IMR-90 (cell line): ENCODE data around the gene ZSWIM5. TPM values are rescaled to one million over a fixed set of nuclear protein-coding genes. Genes with fewer than 3 reads are reported as not detected.

ENCODE experiments used
- ATAC-seq: fragments of 200-7000 bp; cut with Tn5 transposase; 2 replicates; pipeline ENCODE4 v1.9.1; 2020; ENCODE audit warnings: low read depth, mild to moderate bottlenecking, moderate library complexity
- BruUV-seq: library from RNA; stranded (reverse); fragments of 400-500 nt; replicated peaks from 2 replicates; lab custom pipeline; 2021; lab: Mats Ljungman, UMichigan
- CTCF ChIA-PET: fragments of 300-600 bp; formaldehyde crosslinking; extraction: SDS; loops from one replicate; lab custom pipeline; 2021; ENCODE audit warnings: antibody characterized with exemption; lab: Yijun Ruan, JAX
- POLR2A ChIA-PET: fragments of 300-600 bp; sonication (Branson Sonifier 250); formaldehyde crosslinking; loops from one replicate; lab custom pipeline; 2022; ENCODE audit warnings: antibody characterized with exemption; ENCODE audit not compliant: unreplicated experiment; lab: Charles Lee
- DNase-seq: peaks from one replicate; pipeline ENCODE4 v3.0.0; 2013
- H2AFZ ChIP-seq: replicated peaks from 2 replicates; pipeline ENCODE3; 2013; ENCODE audit warnings: low read length, mild to moderate bottlenecking; ENCODE audit not compliant: poor library complexity
- H2AK5ac ChIP-seq: 2 replicates; pipeline ENCODE4 v1.6.1; 2013; ENCODE audit warnings: low read depth, low read length, inconsistent platforms
- H2AK9ac ChIP-seq: replicated peaks from 2 replicates; pipeline ENCODE3; 2013; ENCODE audit warnings: mild to moderate bottlenecking, low read depth, low read length, moderate library complexity; ENCODE audit not compliant: poor library complexity
- H2BK120ac ChIP-seq: 2 replicates; pipeline ENCODE4 v1.6.1; 2013; ENCODE audit warnings: low read depth, low read length, inconsistent platforms
- H2BK15ac ChIP-seq: 3 replicates; pipeline ENCODE4 v1.6.1; 2013; ENCODE audit warnings: low read depth, low read length, inconsistent platforms
- H2BK20ac ChIP-seq: 2 replicates; pipeline ENCODE4 v1.6.1; 2013; ENCODE audit warnings: low read depth, mild to moderate bottlenecking, inconsistent platforms, low read length, moderate library complexity
- H2BK5ac ChIP-seq: 2 replicates; pipeline ENCODE4 v1.6.1; 2013; ENCODE audit warnings: mild to moderate bottlenecking, low read depth, low read length, inconsistent platforms; ENCODE audit not compliant: poor library complexity, severe bottlenecking
- H3K14ac ChIP-seq: replicated peaks from 2 replicates; pipeline ENCODE4 v1.6.1; 2013; ENCODE audit warnings: low read depth, low read length, inconsistent platforms
- H3K18ac ChIP-seq: 2 replicates; pipeline ENCODE4 v1.6.1; 2013; ENCODE audit warnings: low read depth, low read length, control low read depth
- H3K23ac ChIP-seq: 2 replicates; pipeline ENCODE4 v1.6.1; 2013; ENCODE audit warnings: low read depth, low read length, inconsistent platforms
- H3K27ac ChIP-seq: 2 replicates; pipeline ENCODE4 v1.5.1; 2013; ENCODE audit warnings: mild to moderate bottlenecking, control low read depth, low read length; ENCODE audit not compliant: insufficient read depth
- H3K27me3 ChIP-seq: 2 replicates; pipeline ENCODE4 v1.6.1; 2013; ENCODE audit warnings: low read length; ENCODE audit not compliant: control insufficient read depth, insufficient read depth
- H3K36me3 ChIP-seq: 2 replicates; pipeline ENCODE4 v1.6.1; 2013; ENCODE audit warnings: low read length, mixed read lengths; ENCODE audit not compliant: control insufficient read depth, insufficient read depth
- H3K4ac ChIP-seq: 2 replicates; pipeline ENCODE4 v1.6.1; 2013; ENCODE audit warnings: low read depth, low read length, inconsistent platforms
- H3K4me1 ChIP-seq: 2 replicates; pipeline ENCODE4 v1.6.1; 2013; ENCODE audit warnings: low read length, mixed read lengths; ENCODE audit not compliant: control insufficient read depth, insufficient read depth
- H3K4me2 ChIP-seq: 2 replicates; pipeline ENCODE4 v1.6.1; 2013; ENCODE audit warnings: low read depth, mild to moderate bottlenecking, control low read depth, low read length, moderate library complexity
- H3K4me3 ChIP-seq: 2 replicates; pipeline ENCODE4 v1.5.1; 2013; ENCODE audit warnings: low read depth, mild to moderate bottlenecking, control low read depth, low read length, moderate library complexity; ENCODE audit not compliant: insufficient read depth
- H3K56ac ChIP-seq: 2 replicates; pipeline ENCODE4 v1.6.1; 2013; ENCODE audit warnings: low read length, inconsistent platforms; ENCODE audit not compliant: insufficient read depth; ENCODE audit errors: extremely low read depth
- H3K79me1 ChIP-seq, 2 experiments: 2 replicates each; pipeline ENCODE4 v1.6.1; 2013; ENCODE audit warnings: low read length in 2 of 2, inconsistent platforms in 1 of 2, low read depth in 1 of 2
- H3K9ac ChIP-seq: 2 replicates; pipeline ENCODE4 v1.6.1; 2013; ENCODE audit warnings: low read depth, low read length, control low read depth
- H3K9me1 ChIP-seq: 2 replicates; pipeline ENCODE4 v1.6.1; 2013; ENCODE audit warnings: low read length, inconsistent platforms; ENCODE audit not compliant: insufficient read depth
- H3K9me3 ChIP-seq: 2 replicates; pipeline ENCODE4 v1.6.1; 2013; ENCODE audit warnings: low read length; ENCODE audit not compliant: control insufficient read depth, insufficient read depth
- H4K20me1 ChIP-seq: 2 replicates; pipeline ENCODE4 v1.6.1; 2013; ENCODE audit warnings: low read length, inconsistent platforms; ENCODE audit not compliant: insufficient read depth
- H4K5ac ChIP-seq: 2 replicates; pipeline ENCODE4 v1.6.1; 2013; ENCODE audit warnings: mild to moderate bottlenecking, low read depth, low read length, control low read depth
- H4K8ac ChIP-seq, 2 experiments: 2 replicates each; pipeline ENCODE4 v1.6.1; 2013; ENCODE audit warnings: low read depth in 2 of 2, low read length in 2 of 2, control low read depth in 1 of 2, inconsistent platforms in 1 of 2
- H4K91ac ChIP-seq: 2 replicates; pipeline ENCODE4 v1.6.1; 2013; ENCODE audit warnings: low read depth, low read length, inconsistent platforms; ENCODE audit not compliant: insufficient read depth
- CEBPB ChIP-seq: IDR thresholded peaks from 2 replicates; pipeline ENCODE4 v1.6.1; 2012; ENCODE audit warnings: low read depth, low read length, improper control_type of control experiment
- ELK1 ChIP-seq: fragments of 150-350 bp; IDR thresholded peaks from 2 replicates; pipeline ENCODE4 v1.6.1; 2016; ENCODE audit warnings: low read depth, mild to moderate bottlenecking, low read length, moderate library complexity, borderline replicate concordance
- NFE2L2 ChIP-seq: fragments of 150-350 bp; IDR thresholded peaks from 2 replicates; pipeline ENCODE4 v1.6.1; 2016; ENCODE audit warnings: low read depth, mild to moderate bottlenecking, low read length
- POLR2A ChIP-seq: IDR thresholded peaks from 2 replicates; pipeline ENCODE4 v1.6.1; 2012; ENCODE audit warnings: mild to moderate bottlenecking, low read depth, low read length
- RCOR1 ChIP-seq: IDR thresholded peaks from 2 replicates; pipeline ENCODE4 v1.6.1; 2012; ENCODE audit warnings: mild to moderate bottlenecking, low read length, improper control_type of control experiment; ENCODE audit not compliant: insufficient replicate concordance
- RFX5 ChIP-seq: IDR thresholded peaks from 2 replicates; pipeline ENCODE4 v1.8.0; 2012; ENCODE audit warnings: low read depth, mild to moderate bottlenecking, low read length, moderate library complexity
- SMC3 ChIP-seq: fragments of 150-350 bp; IDR thresholded peaks from 2 replicates; pipeline ENCODE4 v1.6.1; 2016; ENCODE audit warnings: low read depth, mild to moderate bottlenecking, antibody characterized with exemption, low read length, moderate library complexity
- USF2 ChIP-seq: fragments of 150-350 bp; IDR thresholded peaks from 2 replicates; pipeline ENCODE4 v1.6.1; 2017; ENCODE audit warnings: mild to moderate bottlenecking, antibody characterized with exemption, low read length, low read depth
- WGBS, 2 experiments: methylation state at CpG; one replicate each; pipeline versions ENCODE4 v1.1.5 to v1.1.7; 2013; ENCODE audit warnings: missing lambda C conversion rate in 2 of 2; ENCODE audit not compliant: insufficient read length in 1 of 2; ENCODE audit errors: extremely low coverage in 2 of 2; 5-methylcytosine and 5-hydroxymethylcytosine counted together
- dilution Hi-C: fragments of 300-500 bp; cut with HindIII; formaldehyde crosslinking; loops from one replicate; pipeline ENCODE4 v1.14.3; 2018; ENCODE audit warnings: low sequenced_read_pairs; ENCODE audit not compliant: unreplicated experiment
- in situ Hi-C: fragments of 300-500 bp; cut with MboI; formaldehyde crosslinking; loops from 3 replicates; pipeline ENCODE4 v1.14.3; 2019; ENCODE audit warnings: low sequenced_read_pairs, inconsistent platforms, mixed read lengths
- intact Hi-C: fragments of 100-400 bp; cut with micrococcal nuclease; formaldehyde crosslinking; loops from 2 replicates; pipeline ENCODE4 v1.10.0; 2022
- polyA plus RNA-seq, 3 experiments: library from polyadenylated mRNA; depleted of rRNA; stranded (reverse); fragments of >200 nt; gene quantifications; 2 replicates each; pipeline ENCODE4 v1.2.3, GENCODE V29; 2012; ENCODE audit warnings: low replicate concordance in 1 of 3
- total RNA-seq: library from RNA; depleted of rRNA; stranded (reverse); fragments of >200 nt; gene quantifications from 2 replicates; pipeline ENCODE4 v1.2.3, GENCODE V29; 2012

ZSWIM5 gene
- total and polyA plus RNA-seq, 2 of the 4 experiments (the other 2 are of a cell fraction) = under 0.01 to 0.03 TPM

- H3K14ac ChIP-seq = no peak overlapping the region
- no peak for DNase-seq
- no peak overlapping the region for H3K9ac ChIP-seq
- no peak overlapping the region for H2BK5ac ChIP-seq
- no peaks in the 10 kb centered on the region for H3K79me1 ChIP-seq
- H3K56ac ChIP-seq = no peak overlapping the region
- no peak overlapping the region for H3K4ac ChIP-seq
- no TSS peak for BruUV-seq
- H2BK15ac ChIP-seq = no peak overlapping the region
- no peak overlapping the region for H3K4me2 ChIP-seq
- H3K36me3 ChIP-seq = no peaks in the 10 kb centered on the region
- no peaks in the 10 kb centered on the region for H3K9me3 ChIP-seq
- H2AK5ac ChIP-seq = no peak overlapping the region
- no peak overlapping the region for H3K27ac ChIP-seq
- dilution Hi-C loops (no loop called here), in situ Hi-C loops (no loop called here), intact Hi-C loops (no loop called here)
- no peak overlapping the region for H2AFZ ChIP-seq
- no peak overlapping the region for H3K4me3 ChIP-seq
- H3K9me1 ChIP-seq = no peaks in the 10 kb centered on the region
- H3K4me1 ChIP-seq = no peaks in the 10 kb centered on the region
- H4K5ac ChIP-seq = no peak overlapping the region
- CTCF ChIA-PET = no interaction called here
- ATAC-seq = no peak
- H2BK120ac ChIP-seq = no peak overlapping the region
- POLR2A ChIA-PET = no interaction called here
- H4K91ac ChIP-seq = no peak overlapping the region
- peaks cover 3% of the 10 kb centered on the region; the same call in 1 of the 2 replicates for H3K27me3 ChIP-seq
- H2AK9ac ChIP-seq = no peak overlapping the region
- H4K20me1 ChIP-seq = no peaks in the 10 kb centered on the region
- H3K23ac ChIP-seq = no peak overlapping the region
- no CpG with 5 or more reads among the region's 2 CpGs for WGBS, 2 experiments
- TF ChIP-seq CEBPB (no peak), POLR2A (no peak), ELK1 (no peak), NFE2L2 (no peak), RCOR1 (no peak), RFX5 (no peak), USF2 (no peak), SMC3 (no peak)
- H4K8ac ChIP-seq = no peak overlapping the region
- no peak overlapping the region for H2BK20ac ChIP-seq
- no peak overlapping the region for H3K18ac ChIP-seq
Observed at GRCh38 chr1:45136984-45137383, 69.4 kb downstream of the ZSWIM5 start.
